A673 (cell line): ENCODE results near the gene NKPD1. TPM values are rescaled to one million over a fixed set of nuclear protein-coding genes. Genes with fewer than 3 reads are reported as not detected.

ENCODE experiments used
- BruUV-seq: library from RNA; stranded (reverse); fragments of 400-500 nt; replicated peaks from 2 replicates; lab custom pipeline; 2021; lab: Mats Ljungman, UMichigan
- CTCF ChIA-PET: fragments of 300-600 bp; sonication (Branson Sonifier 250); formaldehyde crosslinking; loops from one replicate; lab custom pipeline; 2022; ENCODE audit warnings: antibody characterized with exemption; lab: Charles Lee
- POLR2A ChIA-PET: fragments of 300-600 bp; sonication (Branson Sonifier 250); formaldehyde crosslinking; loops from one replicate; lab custom pipeline; 2022; ENCODE audit warnings: antibody characterized with exemption; ENCODE audit not compliant: low non-redundant PET; lab: Charles Lee
- DNase-seq: peaks from one replicate; pipeline ENCODE4 v3.0.0-alpha.2; 2015; ENCODE audit warnings: low spot score
- H3K27ac ChIP-seq: fragments of 200-600 bp; sonication (generic); 2 replicates; pipeline ENCODE4 v1.5.1; 2016; ENCODE audit warnings: mixed run types, low read depth, mild to moderate bottlenecking, mixed read lengths, antibody characterized with exemption, low read length; ENCODE audit not compliant: poor library complexity, severe bottlenecking
- H3K27me3 ChIP-seq: fragments of 200-600 bp; sonication (generic); replicated peaks from 2 replicates; pipeline ENCODE4 v1.6.1; 2017; ENCODE audit warnings: mixed run types, low read depth, mild to moderate bottlenecking, mixed read lengths, antibody characterized with exemption, low read length; ENCODE audit not compliant: insufficient read depth, poor library complexity
- H3K36me3 ChIP-seq: fragments of 200-600 bp; sonication (generic); 2 replicates; pipeline ENCODE4 v1.6.1; 2016; ENCODE audit warnings: mixed run types, mild to moderate bottlenecking, mixed read lengths, antibody characterized with exemption, low read length; ENCODE audit not compliant: insufficient read depth, poor library complexity, severe bottlenecking
- H3K4me1 ChIP-seq: fragments of 200-600 bp; sonication (generic); 2 replicates; pipeline ENCODE4 v1.6.1; 2017; ENCODE audit warnings: mixed run types, mild to moderate bottlenecking, mixed read lengths, antibody characterized with exemption, low read length; ENCODE audit not compliant: insufficient read depth, poor library complexity, severe bottlenecking
- H3K4me3 ChIP-seq: fragments of 200-600 bp; sonication (generic); 2 replicates; pipeline ENCODE4 v1.5.1; 2016; ENCODE audit warnings: low read depth, mixed run types, mild to moderate bottlenecking, mixed read lengths, low read length; ENCODE audit not compliant: poor library complexity, severe bottlenecking
- H3K9me3 ChIP-seq: fragments of 200-600 bp; sonication (generic); 2 replicates; pipeline ENCODE4 v1.6.1; 2016; ENCODE audit warnings: mixed run types, low read depth, mild to moderate bottlenecking, mixed read lengths, antibody characterized with exemption, low read length; ENCODE audit not compliant: poor library complexity, severe bottlenecking
- EZH2 ChIP-seq: fragments of 200-600 bp; sonication (generic); IDR thresholded peaks from 2 replicates; pipeline ENCODE4 v1.6.1; 2017; ENCODE audit warnings: borderline replicate concordance, low read depth, mild to moderate bottlenecking, mixed read lengths, antibody characterized with exemption, low read length; ENCODE audit not compliant: poor library complexity, severe bottlenecking
- intact Hi-C: fragments of 100-400 bp; cut with micrococcal nuclease; formaldehyde crosslinking; loops from one replicate; pipeline ENCODE4 v1.10.0; 2022; ENCODE audit not compliant: unreplicated experiment
- total RNA-seq: library from RNA; stranded (reverse); gene quantifications from 2 replicates; pipeline ENCODE4 v1.2.3, GENCODE V29; 2021
- TF ChIP-seq, protein P1 (sequence below): fragments of 300-800, 200-600 bp; sonication (generic); conservative IDR thresholded peaks from 2 replicates; pipeline ENCODE4 v1.5.1; 2017; ENCODE audit warnings: low read depth, mild to moderate bottlenecking, antibody characterized with exemption, low read length, moderate library complexity, mixed read lengths

NKPD1 gene
- total RNA-seq, 1 experiment from 2014 or later = 0.30 TPM

DNA sequence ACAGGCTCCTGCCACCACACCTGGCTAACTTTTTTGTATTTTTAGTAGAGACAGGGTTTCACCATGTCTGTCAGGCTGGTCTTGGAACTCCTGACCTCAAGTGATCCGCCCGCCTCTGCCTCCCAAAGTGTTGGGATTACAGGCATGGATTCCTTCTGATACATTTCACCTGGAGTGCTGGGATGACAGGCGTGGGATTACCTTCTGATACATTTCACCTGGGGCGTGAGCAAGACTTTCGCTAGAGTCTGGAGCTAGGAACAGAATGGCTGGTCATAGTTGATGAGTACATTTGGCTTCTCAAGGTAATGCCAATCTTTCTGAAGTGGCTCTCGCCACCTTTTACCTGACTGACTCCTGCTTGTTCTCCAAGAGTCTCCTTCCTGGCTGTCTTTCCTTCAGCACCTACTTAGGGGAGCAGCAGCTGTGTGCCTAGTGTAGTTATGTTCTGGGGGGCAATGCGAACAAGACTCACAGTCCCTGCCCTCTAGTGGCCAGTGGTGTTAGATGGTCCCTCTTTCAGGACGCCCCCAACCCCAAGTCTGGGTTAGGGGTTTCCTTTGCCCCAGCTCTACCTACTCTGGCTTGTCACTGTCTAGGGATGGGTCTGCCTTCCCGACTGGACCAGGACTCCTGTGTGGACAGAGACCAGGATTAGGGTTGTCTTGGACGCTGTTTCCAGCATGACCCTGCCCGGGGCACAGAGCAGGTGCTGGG is 48.5 kb downstream of the NKPD1 start:
- POLR2A ChIA-PET = no interaction called here
- no TSS peak for BruUV-seq
- Histone ChIP-seq H3K27me3 (no peaks in the 10 kb centered on the region), H3K9me3 (no peaks in the 10 kb centered on the region), H3K27ac (no peak overlapping the region), H3K36me3 (no peaks in the 10 kb centered on the region), H3K4me3 (no peak overlapping the region), H3K4me1 (no peaks in the 10 kb centered on the region)
- TF ChIP-seq EZH2 = no peak
- TF ChIP-seq, protein P1, sequence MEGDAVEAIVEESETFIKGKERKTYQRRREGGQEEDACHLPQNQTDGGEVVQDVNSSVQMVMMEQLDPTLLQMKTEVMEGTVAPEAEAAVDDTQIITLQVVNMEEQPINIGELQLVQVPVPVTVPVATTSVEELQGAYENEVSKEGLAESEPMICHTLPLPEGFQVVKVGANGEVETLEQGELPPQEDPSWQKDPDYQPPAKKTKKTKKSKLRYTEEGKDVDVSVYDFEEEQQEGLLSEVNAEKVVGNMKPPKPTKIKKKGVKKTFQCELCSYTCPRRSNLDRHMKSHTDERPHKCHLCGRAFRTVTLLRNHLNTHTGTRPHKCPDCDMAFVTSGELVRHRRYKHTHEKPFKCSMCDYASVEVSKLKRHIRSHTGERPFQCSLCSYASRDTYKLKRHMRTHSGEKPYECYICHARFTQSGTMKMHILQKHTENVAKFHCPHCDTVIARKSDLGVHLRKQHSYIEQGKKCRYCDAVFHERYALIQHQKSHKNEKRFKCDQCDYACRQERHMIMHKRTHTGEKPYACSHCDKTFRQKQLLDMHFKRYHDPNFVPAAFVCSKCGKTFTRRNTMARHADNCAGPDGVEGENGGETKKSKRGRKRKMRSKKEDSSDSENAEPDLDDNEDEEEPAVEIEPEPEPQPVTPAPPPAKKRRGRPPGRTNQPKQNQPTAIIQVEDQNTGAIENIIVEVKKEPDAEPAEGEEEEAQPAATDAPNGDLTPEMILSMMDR = no peak
- intact Hi-C loops = no loop called here
- CTCF ChIA-PET = no interaction called here
- DNase-seq = no peak

Other genes with a start within 250 kb of the NKPD1 start
- gene APOC1, start 246.4 kb downstream of the NKPD1 start, total RNA-seq = 2.3 and 5.5 TPM in 2 replicates
- not detected in 2 replicates for gene APOC4, start 218.7 kb downstream of the NKPD1 start, total RNA-seq
- gene APOC2, start 214.9 kb downstream of the NKPD1 start, total RNA-seq = not detected in 2 replicates
- 135 and 138 TPM in 2 replicates for gene CLPTM1, start 205.6 kb downstream of the NKPD1 start, total RNA-seq
- 11.9 and 13.1 TPM in 2 replicates for gene RELB, start 159.5 kb downstream of the NKPD1 start, total RNA-seq
- gene CLASRP, start 121.9 kb downstream of the NKPD1 start, total RNA-seq = 104 and 109 TPM in 2 replicates
- gene ZNF296, start 84.5 kb downstream of the NKPD1 start, total RNA-seq = 2.9 and 3.0 TPM in 2 replicates
- gene GEMIN7, start 81.7 kb downstream of the NKPD1 start, total RNA-seq = 34.0 and 34.5 TPM in 2 replicates
- 33.6 and 34.0 TPM in 2 replicates for gene PPP1R37, start 67.8 kb downstream of the NKPD1 start, total RNA-seq
- gene TRAPPC6A, start 17.3 kb upstream of the NKPD1 start, total RNA-seq = 5.8 and 8.8 TPM in 2 replicates
- gene BLOC1S3, start 17.8 kb upstream of the NKPD1 start, total RNA-seq = 8.7 and 9.1 TPM in 2 replicates
- not detected in 2 replicates for gene EXOC3L2, start 84.4 kb upstream of the NKPD1 start, total RNA-seq
- 44.0 and 46.4 TPM in 2 replicates for gene MARK4, start 90.3 kb upstream of the NKPD1 start, total RNA-seq
- not detected in 2 replicates for gene CKM, start 161.9 kb upstream of the NKPD1 start, total RNA-seq
- gene KLC3, start 179.8 kb upstream of the NKPD1 start, total RNA-seq = 0.44 and 0.49 TPM in 2 replicates
- gene ERCC2, start 209.6 kb upstream of the NKPD1 start, total RNA-seq = 51.6 and 59.2 TPM in 2 replicates
- gene PPP1R13L, start 244.1 kb upstream of the NKPD1 start, total RNA-seq = 5.5 and 8.1 TPM in 2 replicates
- gene POLR1G, start 245.7 kb upstream of the NKPD1 start, total RNA-seq = 23.2 and 30.1 TPM in 2 replicates